Measurements from ENCODE around the gene MGME1.

Gene MGME1

DNA sequence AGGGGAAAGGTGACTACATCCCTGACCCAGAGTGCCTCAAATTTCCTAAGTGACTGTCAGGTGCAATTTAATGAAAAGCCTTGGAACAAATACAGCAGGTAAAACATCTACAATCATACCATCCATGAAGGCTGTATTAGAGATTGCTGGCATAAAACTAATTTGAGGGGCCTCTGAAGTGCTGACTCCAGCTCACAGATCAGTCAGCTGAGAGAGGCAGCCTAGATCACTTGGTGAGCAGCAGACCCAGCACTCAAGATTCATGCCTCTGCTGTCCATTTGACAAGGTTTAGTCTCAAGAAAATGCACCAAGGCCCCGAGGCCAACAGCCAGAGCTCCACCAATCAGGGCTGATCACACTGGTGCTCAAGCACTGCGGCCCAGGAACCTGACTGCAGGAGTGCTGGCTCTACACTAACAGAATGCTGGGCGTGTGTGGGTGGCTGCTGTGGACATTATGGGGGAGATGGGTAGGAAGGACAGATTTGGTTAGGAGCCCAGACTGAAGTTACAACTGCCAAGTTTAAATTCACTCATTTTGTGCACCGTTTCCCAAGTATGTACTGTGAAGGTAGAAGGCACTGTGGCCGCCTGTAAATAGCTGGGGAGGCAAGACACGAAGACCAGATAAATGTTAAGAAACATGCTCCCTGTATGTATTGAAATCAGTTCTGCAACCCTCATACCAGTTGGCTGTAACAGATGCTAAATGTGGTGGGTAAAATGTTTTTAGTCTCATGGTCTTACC lies 28.4 kb upstream of the MGME1 start:
- DNase-seq: no peak

- no peak for DNase-seq
Measured at GRCh38 chr20:17941087-17941825, 27.6 kb upstream of the MGME1 start.

GRCh38 chr20:17941826-17942196 lies 27.0 kb upstream of the MGME1 start:
- no peak for DNase-seq

- no peak for DNase-seq
Measured at GRCh38 chr20:17943343-17943742, 25.5 kb upstream of the MGME1 start.

DNA sequence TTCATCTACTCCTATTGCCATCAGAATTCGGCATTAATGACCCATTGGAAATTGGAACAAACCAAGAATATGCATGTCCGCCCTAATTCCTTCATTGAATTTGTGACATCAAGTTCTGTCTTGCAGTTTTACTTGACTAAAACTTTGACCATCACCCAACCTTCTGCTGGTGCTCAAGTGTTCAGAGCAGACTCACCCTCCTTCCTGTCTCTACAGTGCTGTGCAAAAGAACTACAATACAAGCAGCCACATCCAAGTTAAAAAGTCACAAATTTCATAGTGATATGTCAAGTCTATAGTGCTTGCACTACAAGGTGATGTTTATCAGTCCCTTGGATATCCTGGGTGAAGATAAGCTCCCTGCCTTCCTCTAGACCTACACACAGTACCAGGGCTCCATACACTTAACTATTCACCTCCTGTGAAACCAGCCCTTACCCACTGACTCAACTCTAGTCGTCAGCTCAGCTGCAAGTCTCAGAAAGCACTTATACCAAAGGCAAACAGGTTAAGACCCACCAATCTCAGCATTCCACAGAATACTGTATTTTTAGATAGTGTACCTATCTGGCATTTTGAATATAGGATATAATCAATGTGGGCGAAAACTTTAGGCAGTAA lies 23.9 kb upstream of the MGME1 start:
- DNase-seq: no peak

GRCh38 chr20:17946040-17946439 lies 22.8 kb upstream of the MGME1 start:
- no peak for DNase-seq

- DNase-seq: no peak
Measured at GRCh38 chr20:17946572-17947473, 22.0 kb upstream of the MGME1 start.

- DNase-seq: no peak
Measured at GRCh38 chr20:17947474-17947815, 21.4 kb upstream of the MGME1 start.

GRCh38 chr20:17948442-17948841 lies 20.4 kb upstream of the MGME1 start:
- no peak for DNase-seq

DNA sequence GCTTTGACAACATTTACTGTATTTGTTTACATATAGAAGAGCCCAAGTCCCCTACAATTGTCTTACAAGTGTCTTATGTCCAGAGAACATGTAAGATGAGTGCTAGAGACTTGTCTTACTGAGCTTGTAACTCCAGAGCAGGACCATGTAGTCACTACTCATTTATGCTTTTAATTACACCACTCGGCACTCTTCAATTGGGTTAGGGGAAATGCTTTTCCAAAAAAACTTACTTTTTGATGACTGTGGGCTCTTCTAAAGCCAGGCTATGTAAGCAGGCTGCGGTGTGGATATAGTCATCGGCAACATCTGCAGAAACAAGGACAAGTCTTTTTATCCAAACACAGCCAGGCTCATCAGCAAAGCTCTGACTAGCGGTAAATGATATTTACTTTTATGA lies 18.9 kb upstream of the MGME1 start:
- no peak for DNase-seq

DNA sequence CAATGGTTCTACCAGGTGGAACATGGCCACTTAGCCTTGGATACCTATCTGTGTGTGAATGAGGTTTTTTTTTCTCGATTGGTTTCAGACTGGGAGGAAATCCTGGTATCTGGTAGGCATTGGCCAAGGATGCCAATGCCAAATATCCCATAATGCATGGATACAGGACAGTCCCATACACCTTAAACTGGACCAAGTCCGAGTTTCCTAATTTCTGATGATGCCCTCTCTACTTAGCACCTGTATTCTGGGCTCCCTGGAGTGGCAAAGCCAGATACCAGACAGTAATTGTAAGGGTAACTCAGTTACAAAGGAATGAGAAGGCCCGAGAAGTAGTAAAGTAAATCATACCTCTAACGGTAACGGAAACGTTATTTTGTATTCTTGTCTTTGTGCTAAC lies 18.1 kb upstream of the MGME1 start:
- no peak for DNase-seq

GRCh38 chr20:17951323-17951722 lies 17.5 kb upstream of the MGME1 start:
- DNase-seq: no peak

DNA sequence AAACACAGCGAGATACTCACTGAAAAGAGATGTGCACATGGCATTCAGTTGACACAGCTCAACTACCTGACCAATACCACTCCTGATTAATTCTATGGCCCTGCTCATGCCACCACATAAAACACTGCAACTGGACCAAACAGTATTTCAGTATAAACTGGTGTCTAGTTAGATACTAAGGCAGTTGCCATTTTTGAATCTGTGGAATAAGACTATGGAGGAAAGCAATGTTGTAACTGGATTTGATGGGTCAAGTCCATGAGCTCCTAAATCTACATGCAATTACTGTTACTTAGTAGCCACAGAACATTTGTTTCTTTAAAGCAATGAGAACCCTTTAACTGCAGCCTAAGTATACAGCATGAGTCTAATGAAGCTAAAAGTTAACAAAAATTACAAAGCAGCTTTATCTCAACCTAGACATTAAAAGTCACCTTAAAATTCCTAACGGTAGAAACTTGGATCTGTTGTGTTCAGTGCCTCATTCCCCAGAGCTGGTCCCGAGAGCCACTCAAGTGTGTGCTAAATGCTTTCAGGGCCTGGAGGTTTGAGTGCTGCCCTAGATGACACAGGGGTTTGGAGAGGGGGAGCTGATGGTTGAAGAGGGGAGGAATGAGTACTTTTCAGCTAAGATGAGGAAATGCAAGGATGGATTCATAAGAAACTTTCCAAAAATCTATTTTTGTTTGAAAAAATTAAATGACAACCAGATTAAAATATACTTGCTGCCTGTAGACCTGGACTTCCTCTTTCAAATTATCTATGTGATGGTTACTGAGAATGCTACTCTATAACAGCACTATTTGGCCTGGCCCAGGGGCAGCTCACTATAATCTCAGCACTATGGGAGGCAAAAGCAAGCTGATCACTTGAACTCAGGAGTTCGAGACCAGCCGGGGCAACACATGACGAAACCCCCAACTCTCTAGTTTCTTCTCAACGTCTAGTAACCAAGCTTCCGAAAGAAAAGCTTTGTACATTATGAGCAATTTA lies 15.8 kb upstream of the MGME1 start:
- DNase-seq: no peak

DNA sequence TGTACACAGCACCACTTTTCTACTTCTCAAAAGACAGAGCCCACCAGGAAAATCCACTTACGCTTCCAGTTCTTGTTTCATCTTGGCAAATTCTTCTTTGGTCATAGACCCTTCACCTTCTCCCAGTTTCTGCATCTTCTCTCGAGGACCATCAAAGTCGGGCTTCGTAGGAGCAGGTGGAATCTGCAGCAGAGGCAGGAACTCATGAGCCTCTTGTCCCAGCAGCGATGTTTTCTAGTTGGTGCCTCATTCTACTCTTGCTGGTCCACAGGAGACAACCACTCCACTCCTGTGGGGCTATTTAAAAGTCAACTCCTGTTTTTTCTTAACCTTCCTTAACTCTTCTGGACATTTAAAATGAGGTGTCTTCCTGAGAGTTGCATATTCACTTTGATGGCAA lies 14.9 kb upstream of the MGME1 start:
- DNase-seq: no peak

DNA sequence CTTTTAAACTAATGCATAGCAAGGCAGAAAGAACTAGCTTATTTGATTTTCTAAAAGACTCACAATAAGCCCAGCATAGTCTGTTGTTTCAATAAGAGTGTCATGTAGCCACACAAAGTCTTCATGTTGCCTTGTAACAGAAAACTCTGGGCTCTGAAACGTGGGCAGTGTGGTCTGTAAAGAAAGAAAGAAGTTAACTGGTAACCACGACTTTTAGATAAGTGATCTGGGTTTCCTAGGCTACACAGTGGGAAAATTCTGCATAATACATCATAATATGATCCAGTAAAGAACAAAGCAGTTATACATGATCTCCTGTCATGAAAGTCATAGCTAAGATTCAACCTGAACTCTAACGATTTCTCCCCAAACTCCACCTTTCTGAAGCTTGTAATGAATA lies 13.5 kb upstream of the MGME1 start:
- DNase-seq: no peak

- no peak for DNase-seq
Measured at GRCh38 chr20:17956099-17956685, 12.6 kb upstream of the MGME1 start.

DNA sequence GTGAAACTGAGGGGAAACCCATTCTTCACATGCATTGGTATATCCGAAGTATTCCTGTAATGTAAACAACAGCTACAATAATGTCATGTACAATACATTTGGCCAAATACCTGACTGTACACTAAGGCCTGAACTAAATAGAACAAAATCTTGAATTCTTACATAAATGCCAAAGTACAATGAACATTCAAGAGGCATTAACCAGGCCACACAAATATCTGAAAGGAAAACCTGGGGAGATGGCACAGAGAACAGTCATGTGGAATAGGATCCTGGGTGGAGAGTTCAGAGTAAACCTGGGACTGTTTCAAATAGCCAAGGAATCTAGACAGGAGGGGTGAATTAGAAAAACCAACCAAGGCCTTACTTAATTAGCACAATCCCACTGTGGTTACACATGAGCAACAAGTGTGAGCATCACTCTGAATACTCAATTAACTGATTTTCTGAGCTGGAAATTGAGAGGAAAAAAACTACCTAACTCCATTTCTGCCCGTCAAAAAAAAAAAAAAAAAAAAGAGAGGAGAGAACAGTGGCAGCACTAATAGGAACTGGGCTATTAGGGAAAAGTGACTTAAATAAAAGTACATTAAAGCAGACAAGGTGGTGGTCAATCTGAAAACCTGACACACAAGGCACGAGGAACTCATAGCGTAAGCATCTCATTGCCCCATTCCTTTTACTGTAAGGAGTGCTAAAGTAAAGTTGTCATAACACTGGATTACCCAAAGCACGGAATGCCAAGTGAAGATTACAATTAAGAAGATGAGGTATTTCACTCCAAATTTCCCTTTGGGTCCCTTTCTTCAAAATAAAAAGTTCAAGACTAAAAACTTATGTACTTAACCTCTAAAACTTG lies 11.1 kb upstream of the MGME1 start:
- DNase-seq: no peak

GRCh38 chr20:17958373-17959256 lies 10.2 kb upstream of the MGME1 start:
- DNase-seq: no peak

DNA sequence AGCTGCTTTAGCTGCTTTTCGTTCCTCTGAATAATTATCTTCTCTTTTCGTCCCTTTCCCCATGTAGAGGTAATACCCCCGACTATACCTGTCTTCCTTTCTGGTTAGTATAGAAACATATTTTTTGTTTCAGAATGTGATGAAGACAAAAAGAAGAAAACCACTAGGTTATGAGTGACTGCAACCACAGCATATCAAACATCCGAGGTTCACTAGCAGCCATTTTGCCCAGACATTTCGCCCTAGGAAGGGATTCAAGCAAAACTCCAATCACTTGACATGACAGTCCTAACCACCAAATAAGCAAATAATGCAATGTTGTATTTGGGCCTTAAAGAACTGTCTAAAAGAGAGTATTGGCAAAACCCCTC lies 9.6 kb upstream of the MGME1 start:
- DNase-seq: no peak

Data from fibroblast of skin of right biceps (primary cell).